HepG2 (cell line): ENCODE results near the gene PROX1. TPM values are rescaled to one million over a fixed set of nuclear protein-coding genes. Genes with fewer than 3 reads are reported as not detected.
A peak's percentile ranks its signal among the peaks of the same experiment; 100 is the strongest.

Source experiments
- AHDC1 ChIP-seq: sonication (generic); formaldehyde crosslinking; IDR thresholded peaks from 2 replicates; pipeline ENCODE4 v1.5.1; 2020; ENCODE audit warnings: mild to moderate bottlenecking, missing genetic modification reagents, borderline replicate concordance
- ARID2 ChIP-seq: sonication (generic); formaldehyde crosslinking; IDR thresholded peaks from 2 replicates; pipeline ENCODE4 v1.8.1; 2022; ENCODE audit warnings: mild to moderate bottlenecking, missing genetic modification reagents, borderline replicate concordance
- FOXK1 ChIP-seq: sonication (generic); formaldehyde crosslinking; IDR thresholded peaks from 2 replicates; pipeline ENCODE4 v1.4.0; 2020; ENCODE audit warnings: low read depth, missing genetic modification reagents, borderline replicate concordance
- GFI1 ChIP-seq: sonication (generic); formaldehyde crosslinking; IDR thresholded peaks from 2 replicates; pipeline ENCODE4 v1.5.0; 2020; ENCODE audit warnings: missing genetic modification reagents, mild to moderate bottlenecking, borderline replicate concordance
- GMEB2 ChIP-seq: IDR thresholded peaks from 2 replicates; pipeline ENCODE4 v1.6.1; 2016; ENCODE audit warnings: missing biosample characterization, missing genetic modification reagents, low read depth
- NFIC ChIP-seq: IDR thresholded peaks from 2 replicates; pipeline ENCODE4 v1.6.1; 2012; ENCODE audit warnings: mild to moderate bottlenecking, low read length, inconsistent platforms
- PLSCR1 ChIP-seq: sonication (generic); formaldehyde crosslinking; IDR thresholded peaks from 2 replicates; pipeline ENCODE4 v1.5.0; 2020; ENCODE audit warnings: missing genetic modification reagents, mild to moderate bottlenecking, borderline replicate concordance
- RFXANK ChIP-seq: IDR thresholded peaks from 2 replicates; pipeline ENCODE4 v1.6.1; 2016
- RORA ChIP-seq: sonication (generic); formaldehyde crosslinking; IDR thresholded peaks from 2 replicates; pipeline ENCODE4 v1.5.0; 2020; ENCODE audit warnings: mild to moderate bottlenecking, missing genetic modification reagents, moderate library complexity
- SMYD3 ChIP-seq: sonication (generic); formaldehyde crosslinking; IDR thresholded peaks from 2 replicates; pipeline ENCODE4 v1.8.1; 2023; ENCODE audit warnings: mild to moderate bottlenecking, missing genetic modification reagents
- SUZ12 ChIP-seq: fragments of 150-350 bp; IDR thresholded peaks from 2 replicates; pipeline ENCODE4 v1.6.1; 2014; ENCODE audit warnings: low read depth, low read length
- TEAD3 ChIP-seq: optimal IDR thresholded peaks from 2 replicates; pipeline ENCODE3; 2016; ENCODE audit warnings: borderline replicate concordance
- UBTF ChIP-seq: sonication (generic); formaldehyde crosslinking; IDR thresholded peaks from 2 replicates; pipeline ENCODE4 v1.4.0; 2020; ENCODE audit warnings: mild to moderate bottlenecking, missing genetic modification reagents
- ZBTB14 ChIP-seq: sonication (generic); formaldehyde crosslinking; IDR thresholded peaks from 2 replicates; pipeline ENCODE4 v1.4.0; 2020; ENCODE audit warnings: missing genetic modification reagents
- ZNF264 ChIP-seq: sonication (generic); formaldehyde crosslinking; IDR thresholded peaks from 2 replicates; pipeline ENCODE4 v1.4.0; 2020; ENCODE audit warnings: missing genetic modification reagents
- ZNF414 ChIP-seq: sonication (generic); formaldehyde crosslinking; IDR thresholded peaks from 2 replicates; pipeline ENCODE4 v1.5.0; 2020; ENCODE audit warnings: missing genetic modification reagents
- ZNF451 ChIP-seq: sonication (generic); formaldehyde crosslinking; IDR thresholded peaks from 2 replicates; pipeline ENCODE4 v1.5.0; 2020; ENCODE audit warnings: mild to moderate bottlenecking, missing genetic modification reagents
- ZNF713 ChIP-seq: sonication (generic); formaldehyde crosslinking; IDR thresholded peaks from 2 replicates; pipeline ENCODE4 v1.4.0; 2020; ENCODE audit warnings: mild to moderate bottlenecking, missing genetic modification reagents
- polyA plus RNA-seq, 8 experiments: library from polyadenylated mRNA; depleted of rRNA in 3 of 8; stranded (reverse) in 7 of 8; unstranded in 1 of 8; fragments of >200 nt; fragmentation: Illumina TruSeq in 4 of 8; extraction: Trizol in 4 of 8; gene quantifications; 2 replicates each; pipeline versions ENCODE4 v1.2.1 to v1.2.3, GENCODE V29; 2011 to 2016; ENCODE audit warnings: low read depth in 4 of 8, missing spikeins in 1 of 8, mixed read lengths in 1 of 8; ENCODE audit not compliant: insufficient read depth in 1 of 8
- total RNA-seq, 5 experiments: library from RNA; depleted of rRNA; stranded (reverse); fragments of >200 nt; fragmentation: Illumina TruSeq; extraction: Trizol; gene quantifications; 2 replicates each; pipeline ENCODE4 v1.2.3, GENCODE V29; 2016; ENCODE audit warnings: low read depth in 1 of 5

PROX1 gene
- total and polyA plus RNA-seq, 2 of the 13 experiments (the other 11 are each of a cell fraction or from before 2014, with no cell fraction given): 12.3 to 30.2 TPM

GRCh38 chr1:213956295-213956770, 31.4 kb upstream of the PROX1 start (continued):
- TF ChIP-seq UBTF: no peak
- TF ChIP-seq ZNF713: no peak
- TF ChIP-seq RORA (CRISPR knock-in tag): 0 out of 2 replicates have a peak, but pooled peaks have one; percentile 75
- TF ChIP-seq AHDC1 (CRISPR knock-in tag): peak; percentile 83
- TF ChIP-seq ZNF414 (CRISPR knock-in tag): no peak
- no peak for TF ChIP-seq RFXANK (CRISPR knock-in tag)
- no peak for TF ChIP-seq GMEB2 (CRISPR knock-in tag)
- no peak for TF ChIP-seq TEAD3
- no peak for TF ChIP-seq ARID2
- TF ChIP-seq PLSCR1 (CRISPR knock-in tag): no peak
- peak; percentile 61; the same call in 1 of the 2 replicates for TF ChIP-seq FOXK1 (CRISPR knock-in tag)
- TF ChIP-seq ZBTB14 (CRISPR knock-in tag): no peak
- no peak for TF ChIP-seq ZNF451 (CRISPR knock-in tag)
- peak; percentile 76 for TF ChIP-seq GFI1
- no peak; the same call in 1 of the 2 replicates for TF ChIP-seq ZNF264 (CRISPR knock-in tag)
- TF ChIP-seq SMYD3 (CRISPR knock-in tag): no peak
- peak; percentile 91; the same call in 1 of the 2 replicates for TF ChIP-seq NFIC
- no peak for TF ChIP-seq SUZ12
